ENCODE results near the gene CRYBG1.

The CRYBG1 gene

GRCh38 chr6:106591111-106591825 is 230.8 kb downstream of the CRYBG1 start:
- TF ChIP-seq FOXM1 (IDR thresholded peaks at IDR 0.05; ENCODE audit: borderline replicate concordance, low read depth) (no peak), NFIC (IDR thresholded peaks at IDR 0.05) (no peak), YY1 (IDR thresholded peaks at IDR 0.05; ENCODE audit: low read depth) (no peak), RAD21 (IDR thresholded peaks at IDR 0.05; ENCODE audit: low read depth) (no peak), CEBPB (IDR thresholded peaks at IDR 0.05) (no peak), EGR1 (IDR thresholded peaks at IDR 0.05) (no peak), REST (IDR thresholded peaks at IDR 0.05; ENCODE audit: low read depth) (no peak), CREB1 (IDR thresholded peaks at IDR 0.05; ENCODE audit: low read depth) (no peak), EP300 (IDR thresholded peaks at IDR 0.05; ENCODE audit: borderline replicate concordance) (no peak), ZBTB7A (IDR thresholded peaks at IDR 0.05; ENCODE audit: low read depth) (no peak), TAF1 (IDR thresholded peaks at IDR 0.05; ENCODE audit: low read depth) (no peak), MAX (IDR thresholded peaks at IDR 0.05) (no peak), USF1 (IDR thresholded peaks at IDR 0.05) (no peak), TCF12 (IDR thresholded peaks at IDR 0.05; ENCODE audit: low read depth) (no peak), TEAD4 (IDR thresholded peaks at IDR 0.05) (no peak)

- no peak for TF ChIP-seq EGR1 (IDR thresholded peaks at IDR 0.05)
- TF ChIP-seq YY1 (IDR thresholded peaks at IDR 0.05; ENCODE audit: low read depth) = no peak
- no peak for TF ChIP-seq TCF12 (IDR thresholded peaks at IDR 0.05; ENCODE audit: low read depth)
- no peak for TF ChIP-seq ZBTB7A (IDR thresholded peaks at IDR 0.05; ENCODE audit: low read depth)
- no peak for TF ChIP-seq TAF1 (IDR thresholded peaks at IDR 0.05; ENCODE audit: low read depth)
- TF ChIP-seq MAX (IDR thresholded peaks at IDR 0.05) = no peak
- no peak for TF ChIP-seq USF1 (IDR thresholded peaks at IDR 0.05)
Observed at GRCh38 chr6:106599440-106599839, 238.9 kb downstream of the CRYBG1 start.

GRCh38 chr6:106600329-106600728 is 239.8 kb downstream of the CRYBG1 start:
- TF ChIP-seq TAF1 (IDR thresholded peaks at IDR 0.05; ENCODE audit: low read depth) = no peak

GRCh38 chr6:106608080-106608668 is 247.7 kb downstream of the CRYBG1 start:
- TF ChIP-seq RAD21 (IDR thresholded peaks at IDR 0.05; ENCODE audit: low read depth) (peak; percentile 52), EP300 (IDR thresholded peaks at IDR 0.05; ENCODE audit: borderline replicate concordance) (no peak)

GRCh38 chr6:106609699-106610098 is 249.2 kb downstream of the CRYBG1 start:
- peak; percentile 39; the same call in 1 of the 2 replicates for TF ChIP-seq RAD21 (IDR thresholded peaks at IDR 0.05; ENCODE audit: low read depth)
- TF ChIP-seq EGR1 (IDR thresholded peaks at IDR 0.05) = no peak

GRCh38 chr6:106611030-106611429 is 250.5 kb downstream of the CRYBG1 start:
- TF ChIP-seq YY1 (IDR thresholded peaks at IDR 0.05; ENCODE audit: low read depth) (no peak), ZBTB7A (IDR thresholded peaks at IDR 0.05; ENCODE audit: low read depth) (no peak), TEAD4 (IDR thresholded peaks at IDR 0.05) (no peak), TAF1 (IDR thresholded peaks at IDR 0.05; ENCODE audit: low read depth) (no peak), REST (IDR thresholded peaks at IDR 0.05; ENCODE audit: low read depth) (no peak), USF1 (IDR thresholded peaks at IDR 0.05) (no peak), MAX (IDR thresholded peaks at IDR 0.05) (no peak), TCF12 (IDR thresholded peaks at IDR 0.05; ENCODE audit: low read depth) (no peak), EGR1 (IDR thresholded peaks at IDR 0.05) (no peak), FOXM1 (IDR thresholded peaks at IDR 0.05; ENCODE audit: borderline replicate concordance, low read depth) (no peak), EP300 (IDR thresholded peaks at IDR 0.05; ENCODE audit: borderline replicate concordance) (no peak), RAD21 (IDR thresholded peaks at IDR 0.05; ENCODE audit: low read depth) (no peak), NFIC (IDR thresholded peaks at IDR 0.05) (no peak), CREB1 (IDR thresholded peaks at IDR 0.05; ENCODE audit: low read depth) (no peak)

Measured in Ishikawa (cell line).